ENCODE measurements around the gene TEX35. TPM values are rescaled to one million over a fixed set of nuclear protein-coding genes. Genes with fewer than 3 reads are reported as not detected.
"Not testable (repeated sequence)": the region's sequence is repeated elsewhere in the genome, so short reads cannot be mapped to it uniquely, and the experiment has no call there.

Gene TEX35
- total RNA-seq, 2 donors from 2014 or later, result not detected

DNA sequence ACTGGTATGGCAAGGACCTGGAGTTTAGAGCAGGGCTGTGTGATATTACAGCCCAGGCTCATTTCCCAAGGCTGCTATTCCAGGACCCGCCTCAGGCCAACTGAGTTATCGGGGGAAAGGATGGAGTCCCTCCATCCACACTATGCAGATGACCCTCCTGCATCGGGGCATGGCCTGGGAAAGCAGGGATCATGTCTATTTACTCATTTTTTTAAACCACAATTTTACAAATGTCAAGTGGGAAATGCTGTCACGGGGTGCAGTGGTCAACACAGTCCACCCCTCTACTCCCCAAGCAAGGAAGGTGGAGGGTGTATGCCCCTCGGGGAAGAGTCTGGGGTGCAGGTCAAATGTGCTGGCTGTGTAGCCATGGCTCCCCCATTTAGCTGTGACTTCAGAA lies 10.1 kb upstream of the TEX35 start:
- DNase-seq (ENCODE audit: low spot score in 2 of 2), result no peak
- no peaks in the 10 kb centered on the region for H3K9me3 Mint-ChIP-seq
- no peak overlapping the region for H3K27ac Mint-ChIP-seq
- no peak for ATAC-seq
- H3K36me3 Mint-ChIP-seq, result no peaks in the 10 kb centered on the region

DNA sequence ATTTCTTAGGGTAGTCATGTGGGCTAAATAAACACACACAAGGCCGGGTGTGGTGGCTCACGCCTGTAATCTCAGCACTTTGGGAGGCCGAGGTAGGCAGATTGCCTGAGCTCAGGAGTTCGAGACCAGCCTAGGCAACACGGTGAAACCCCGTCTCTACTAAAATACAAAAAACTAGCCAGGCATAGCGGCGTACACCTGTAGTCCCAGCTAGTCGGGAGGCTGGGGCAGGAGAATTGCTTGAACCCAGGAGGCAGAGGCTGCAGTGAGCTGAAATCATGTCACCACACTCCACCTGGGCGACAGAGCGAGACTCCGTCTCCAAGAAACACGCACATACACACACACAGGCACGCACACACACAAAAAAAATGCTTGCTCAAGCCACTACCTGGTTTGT lies 9.6 kb upstream of the TEX35 start:
- not testable (repeated sequence) for H3K9me3 Mint-ChIP-seq; H3K36me3 Mint-ChIP-seq; DNase-seq (ENCODE audit: low spot score in 2 of 2); H3K27ac Mint-ChIP-seq; ATAC-seq

GRCh38 chr1:178503849-178504248 lies 9.1 kb upstream of the TEX35 start:
- ATAC-seq, result no peak
- no peaks in the 10 kb centered on the region for H3K9me3 Mint-ChIP-seq

GRCh38 chr1:178504286-178504685 lies 8.6 kb upstream of the TEX35 start:
- ATAC-seq (no peak), DNase-seq (ENCODE audit: low spot score in 2 of 2) (no peak)
- Mint-ChIP-seq H3K36me3 (no peaks in the 10 kb centered on the region), H3K27ac (no peak overlapping the region), H3K9me3 (no peaks in the 10 kb centered on the region)

More at GRCh38 chr1:178503849-178504248, 9.1 kb upstream of the TEX35 start:
- H3K36me3 Mint-ChIP-seq, result no peaks in the 10 kb centered on the region
- DNase-seq (ENCODE audit: low spot score in 2 of 2), result no peak
- H3K27ac Mint-ChIP-seq, result no peak overlapping the region

- DNase-seq (ENCODE audit: low spot score in 2 of 2) (no peak), ATAC-seq (no peak)
- Mint-ChIP-seq H3K9me3 (no peaks in the 10 kb centered on the region), H3K36me3 (no peaks in the 10 kb centered on the region), H3K27ac (no peak overlapping the region)
Measured at GRCh38 chr1:178506177-178506576, 6.7 kb upstream of the TEX35 start.

DNA sequence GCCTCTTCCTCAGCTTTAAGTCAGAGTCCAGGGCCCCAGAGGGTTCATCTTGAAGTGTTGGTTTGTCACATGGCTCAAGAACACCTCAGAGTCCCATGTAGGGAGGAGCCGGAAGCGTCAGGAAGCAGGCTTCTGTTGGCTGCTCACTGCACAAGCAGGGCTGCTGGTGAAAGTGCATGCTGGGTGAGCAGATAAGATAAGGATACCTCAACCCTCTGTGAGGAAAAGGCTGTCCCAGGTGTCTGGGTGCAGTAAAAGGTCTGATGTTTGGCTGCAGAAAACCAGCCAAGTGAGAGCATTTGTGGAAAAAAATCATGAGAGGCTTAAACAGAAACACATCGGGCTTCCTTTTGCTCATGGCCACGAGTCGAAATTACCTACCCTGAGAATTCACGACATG lies 6.2 kb upstream of the TEX35 start:
- no peak for ATAC-seq
- Mint-ChIP-seq H3K9me3 (no peaks in the 10 kb centered on the region), H3K27ac (no peak overlapping the region), H3K36me3 (no peaks in the 10 kb centered on the region)
- DNase-seq (ENCODE audit: low spot score in 2 of 2), result no peak

DNA sequence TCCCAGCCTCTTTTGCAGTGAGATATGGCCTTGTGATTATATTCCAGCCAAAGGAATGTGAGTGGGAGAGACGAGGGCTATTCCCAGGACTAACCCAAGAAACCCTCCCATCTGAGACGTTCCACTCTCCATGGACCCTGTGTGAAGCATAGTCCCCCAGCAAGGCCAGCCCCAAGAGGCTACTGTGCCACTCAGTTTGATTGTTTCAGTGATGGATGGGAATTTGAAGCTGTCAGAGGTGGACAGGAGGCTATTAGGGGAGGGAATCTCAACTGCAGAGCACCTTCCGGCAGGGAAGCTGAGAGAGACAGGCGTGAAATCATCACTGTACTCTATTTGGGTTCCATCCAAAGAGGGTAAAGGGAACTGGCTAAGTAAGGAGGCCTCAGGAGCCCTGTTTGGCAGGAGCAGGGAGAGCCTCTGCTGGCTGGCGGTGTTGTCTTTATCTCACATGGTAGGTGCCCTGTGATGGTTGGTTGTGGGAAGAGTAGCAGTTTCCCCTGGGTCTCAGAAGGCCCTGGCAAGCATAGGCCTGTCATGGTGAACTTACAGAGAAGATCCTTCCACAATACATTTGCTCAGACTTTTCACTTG lies 3.4 kb upstream of the TEX35 start:
- no peak for ATAC-seq
- H3K36me3 Mint-ChIP-seq, result no peaks in the 10 kb centered on the region
- no peaks in the 10 kb centered on the region for H3K9me3 Mint-ChIP-seq
- DNase-seq (ENCODE audit: low spot score in 2 of 2), result no peak
- no peak overlapping the region for H3K27ac Mint-ChIP-seq

GRCh38 chr1:178510155-178510554 lies 2.8 kb upstream of the TEX35 start:
- no peak for DNase-seq (ENCODE audit: low spot score in 2 of 2)
- ATAC-seq, result no peak
- H3K9me3 Mint-ChIP-seq, result no peaks in the 10 kb centered on the region

DNA sequence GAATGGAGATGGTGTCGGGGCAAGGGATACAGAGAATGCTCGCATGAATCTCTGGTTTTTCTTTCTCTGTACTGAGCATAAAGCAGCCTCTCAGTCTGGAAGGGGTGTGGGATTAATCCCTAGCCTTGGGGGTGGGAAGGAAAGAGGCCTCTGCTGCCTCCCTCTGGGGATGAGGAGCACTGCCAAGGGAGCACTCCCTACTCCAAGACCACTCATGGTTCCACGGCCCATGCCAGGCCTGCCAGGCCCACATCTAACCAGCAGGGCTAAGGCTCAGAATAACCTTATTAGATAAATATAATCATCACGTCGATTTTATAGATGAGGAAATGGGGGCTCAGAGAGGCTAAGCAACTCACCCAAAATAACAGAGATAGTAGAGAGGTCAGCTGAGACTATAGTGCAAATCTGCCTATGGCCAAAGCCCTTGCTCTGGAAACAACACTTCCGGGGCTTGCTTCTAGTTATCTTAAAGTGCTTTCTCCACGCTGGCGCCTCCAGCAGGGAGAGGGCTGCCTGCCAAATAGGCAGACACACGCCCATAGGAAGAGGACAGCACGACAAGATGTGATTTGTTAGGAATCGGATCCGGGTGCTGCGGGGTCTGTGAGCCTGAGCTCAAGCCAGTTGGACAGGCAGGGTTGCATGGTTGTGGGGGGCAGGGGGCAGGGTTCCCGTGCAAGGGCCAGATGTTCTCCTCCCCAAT lies 522 bp downstream of the TEX35 start:
- DNase-seq (ENCODE audit: low spot score in 2 of 2), result no peak
- H3K27ac Mint-ChIP-seq, result no peak overlapping the region
- ATAC-seq, result no peak
- H3K9me3 Mint-ChIP-seq, result no peaks in the 10 kb centered on the region
- H3K36me3 Mint-ChIP-seq, result no peaks in the 10 kb centered on the region

More at GRCh38 chr1:178510155-178510554, 2.8 kb upstream of the TEX35 start:
- Mint-ChIP-seq H3K27ac (no peak overlapping the region), H3K36me3 (no peaks in the 10 kb centered on the region)

GRCh38 chr1:178516110-178516509 lies 3.2 kb downstream of the TEX35 start:
- H3K36me3 Mint-ChIP-seq, result no peaks in the 10 kb centered on the region
- ATAC-seq (no peak), DNase-seq (ENCODE audit: low spot score in 2 of 2) (no peak)
- no peak overlapping the region for H3K27ac Mint-ChIP-seq
- H3K9me3 Mint-ChIP-seq, result no peaks in the 10 kb centered on the region

GRCh38 chr1:178518894-178519293 lies 6.0 kb downstream of the TEX35 start:
- DNase-seq (ENCODE audit: low spot score in 2 of 2), result no peak
- no peaks in the 10 kb centered on the region for H3K9me3 Mint-ChIP-seq

DNA sequence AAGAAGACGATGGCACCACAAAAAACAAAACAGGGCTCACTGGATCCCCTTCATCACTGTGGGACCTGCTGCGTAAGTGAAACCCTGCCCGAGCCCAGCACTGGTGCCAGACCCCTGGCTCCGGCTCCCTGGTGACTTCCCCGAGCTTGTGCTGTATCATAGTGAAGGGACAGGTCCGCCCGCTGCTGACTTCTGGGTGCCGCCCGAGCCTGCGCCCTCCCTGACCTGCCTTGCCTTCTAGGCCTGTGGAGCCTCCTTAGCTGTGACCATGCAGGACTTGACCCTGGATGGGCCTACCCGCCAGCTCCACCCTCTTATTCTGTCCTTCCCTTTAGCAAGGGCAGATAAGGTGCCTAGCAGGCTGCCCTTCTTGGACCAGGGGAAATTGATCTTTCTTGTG lies 7.9 kb downstream of the TEX35 start:
- ATAC-seq (no peak), DNase-seq (ENCODE audit: low spot score in 2 of 2) (no peak)
- Mint-ChIP-seq H3K36me3 (no peaks in the 10 kb centered on the region), H3K27ac (no peak overlapping the region), H3K9me3 (peaks cover 0 to 10% of the 10 kb centered on the region in 2 donors)

More at GRCh38 chr1:178518894-178519293, 6.0 kb downstream of the TEX35 start:
- Mint-ChIP-seq H3K36me3 (no peaks in the 10 kb centered on the region), H3K27ac (no peak overlapping the region)
- ATAC-seq, result no peak

DNA sequence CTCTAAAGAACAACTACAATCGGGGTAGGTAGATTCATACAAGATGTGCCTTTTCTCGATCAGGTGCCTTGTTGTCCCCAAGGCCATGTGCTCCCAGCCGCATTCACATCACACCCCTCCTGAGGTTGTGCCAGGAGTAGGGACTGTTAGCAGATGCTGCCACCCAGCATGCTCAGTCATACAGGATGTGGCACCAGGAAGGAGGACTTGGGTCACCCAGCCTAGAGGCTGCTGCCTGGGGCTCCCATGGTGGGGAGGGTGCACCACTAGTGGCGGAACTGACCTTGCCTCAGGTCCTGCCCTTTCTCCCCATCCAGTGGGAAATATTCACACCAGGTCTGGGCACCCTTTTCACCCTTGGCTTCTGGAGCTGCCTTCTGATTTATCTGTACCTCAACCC lies 8.3 kb downstream of the TEX35 start:
- DNase-seq (ENCODE audit: low spot score in 2 of 2) (no peak), ATAC-seq (no peak)
- no peaks in the 10 kb centered on the region for H3K36me3 Mint-ChIP-seq
- peaks cover 0 to 10% of the 10 kb centered on the region in 2 donors for H3K9me3 Mint-ChIP-seq
- H3K27ac Mint-ChIP-seq, result no peak overlapping the region

DNA sequence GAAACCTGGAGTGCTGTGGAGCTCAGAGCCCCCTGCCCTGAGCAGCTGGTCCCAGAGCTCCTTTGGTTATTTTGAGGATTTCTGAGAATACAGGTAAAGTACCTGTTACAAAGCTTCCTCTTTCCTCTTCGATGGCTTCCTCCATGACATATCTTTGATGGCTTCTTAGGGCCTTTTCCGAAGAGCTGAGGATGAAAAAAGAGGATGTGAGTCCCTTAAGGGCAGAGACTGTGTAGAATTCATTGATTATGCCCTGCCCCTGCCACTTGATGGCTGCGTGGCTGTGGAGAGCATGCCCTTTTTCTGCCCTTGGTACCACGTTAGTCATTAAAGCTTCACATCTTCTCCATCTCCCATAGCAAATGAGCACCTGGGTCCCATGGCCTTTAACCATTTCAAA lies 14.2 kb downstream of the TEX35 start:
- ATAC-seq (no peak), DNase-seq (ENCODE audit: low spot score in 2 of 2) (no peak)
- peaks cover 0 to 10% of the 10 kb centered on the region in 2 donors for H3K9me3 Mint-ChIP-seq
- peak overlapping the region in 1 of 2 donors; percentile 52 for H3K27ac Mint-ChIP-seq
- no peaks in the 10 kb centered on the region for H3K36me3 Mint-ChIP-seq

- no peak for ATAC-seq
- peak overlapping the region in 1 of 2 donors; percentile 25 for H3K27ac Mint-ChIP-seq
- DNase-seq (ENCODE audit: low spot score in 2 of 2), result no peak
- peaks cover 0 to 10% of the 10 kb centered on the region in 2 donors for H3K9me3 Mint-ChIP-seq
- no peaks in the 10 kb centered on the region for H3K36me3 Mint-ChIP-seq
Measured at GRCh38 chr1:178528228-178528952, 15.5 kb downstream of the TEX35 start.

GRCh38 chr1:178528953-178529335 lies 16.0 kb downstream of the TEX35 start:
- no peak for ATAC-seq
- Mint-ChIP-seq H3K36me3 (no peaks in the 10 kb centered on the region), H3K27ac (no peak overlapping the region), H3K9me3 (peaks cover 0 to 10% of the 10 kb centered on the region in 2 donors)
- DNase-seq (ENCODE audit: low spot score in 2 of 2), result no peak

GRCh38 chr1:178529364-178530036 lies 16.6 kb downstream of the TEX35 start:
- Mint-ChIP-seq H3K36me3 (no peaks in the 10 kb centered on the region), H3K27ac (no peak overlapping the region), H3K9me3 (peaks cover 0 to 10% of the 10 kb centered on the region in 2 donors)
- DNase-seq (ENCODE audit: low spot score in 2 of 2) (no peak), ATAC-seq (no peak)
